Muscle layer of duodenum (tissue), 2 donors: ENCODE measurements around the gene SDR42E1.

Experiments used
- H3K27ac ChIP-seq: one replicate; pipeline ENCODE4 v1.7.0; 2013; ENCODE audit warnings: mild to moderate bottlenecking, low read length
- H3K27me3 ChIP-seq: one replicate; pipeline ENCODE4 v1.7.0; 2013; ENCODE audit warnings: low read depth, mild to moderate bottlenecking, control low read depth, low read length
- H3K36me3 ChIP-seq, 2 donors: one replicate each; pipeline ENCODE4 v1.7.0; 2013; ENCODE audit warnings: low read length in 2 of 2, control low read depth in 1 of 2, mild to moderate bottlenecking in 1 of 2; ENCODE audit not compliant: insufficient read depth in 2 of 2, control insufficient read depth in 1 of 2
- H3K4me1 ChIP-seq, 2 donors: one replicate each; pipeline ENCODE4 v1.7.0; 2013; ENCODE audit warnings: low read length in 2 of 2, mild to moderate bottlenecking in 2 of 2, control low read depth in 1 of 2, moderate library complexity in 1 of 2; ENCODE audit not compliant: insufficient read depth in 2 of 2, control insufficient read depth in 1 of 2
- H3K4me3 ChIP-seq, 2 donors: one replicate each; pipeline ENCODE4 v1.7.0; 2013; ENCODE audit warnings: low read length in 2 of 2, low read depth in 1 of 2, mild to moderate bottlenecking in 1 of 2
- H3K9me3 ChIP-seq, 2 donors: one replicate each; pipeline ENCODE4 v1.7.0; 2013; ENCODE audit warnings: low read length in 2 of 2, control low read depth in 1 of 2, mild to moderate bottlenecking in 1 of 2; ENCODE audit not compliant: control insufficient read depth in 1 of 2
- donor health status: healthy.

SDR42E1 gene

DNA sequence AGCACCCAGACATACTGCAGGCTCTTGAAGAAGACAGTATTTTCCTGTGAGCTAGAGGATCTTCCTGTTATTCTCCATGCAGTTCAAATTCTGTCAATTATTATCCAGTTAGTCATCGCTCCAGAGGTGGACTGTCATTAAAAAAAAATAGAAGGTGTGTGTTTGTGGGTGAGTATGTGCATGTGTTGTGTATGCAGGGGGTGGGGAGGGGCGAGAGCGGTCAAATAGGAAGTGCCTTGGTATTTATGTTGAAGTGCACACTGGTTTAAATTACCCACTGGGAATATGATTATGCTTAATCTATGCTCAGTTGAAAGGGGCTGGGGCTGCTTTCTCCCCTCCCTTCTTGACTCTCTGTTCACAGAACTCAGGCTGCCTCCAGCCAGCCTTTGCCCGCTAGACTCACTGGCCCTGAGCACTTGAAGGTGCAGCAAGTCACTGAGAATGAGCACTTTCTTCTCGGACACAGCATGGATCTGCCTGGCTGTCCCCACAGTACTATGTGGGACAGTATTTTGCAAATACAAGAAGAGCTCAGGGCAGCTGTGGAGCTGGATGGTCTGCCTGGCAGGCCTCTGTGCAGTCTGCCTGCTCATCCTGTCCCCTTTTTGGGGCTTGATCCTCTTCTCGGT is 23.8 kb upstream of the SDR42E1 start, which contains the start of gene HSD17B2:
HSD17B2 (plus strand) TSS at position 273 of the 632 bp plus-strand sequence; CDS start at position 445, 172 bp downstream.
- no peaks in the 10 kb centered on the region for H3K36me3 ChIP-seq
- no peaks in the 10 kb centered on the region for H3K27me3 ChIP-seq
- H3K4me3 ChIP-seq: peak within 1 kb of the TSS in 1 of 2 donors; percentile 47
- H3K9me3 ChIP-seq: no peaks in the 10 kb centered on the region
- no peaks in the 10 kb centered on the region for H3K4me1 ChIP-seq
- peak within 1 kb of the TSS; percentile 35 for H3K27ac ChIP-seq

DNA sequence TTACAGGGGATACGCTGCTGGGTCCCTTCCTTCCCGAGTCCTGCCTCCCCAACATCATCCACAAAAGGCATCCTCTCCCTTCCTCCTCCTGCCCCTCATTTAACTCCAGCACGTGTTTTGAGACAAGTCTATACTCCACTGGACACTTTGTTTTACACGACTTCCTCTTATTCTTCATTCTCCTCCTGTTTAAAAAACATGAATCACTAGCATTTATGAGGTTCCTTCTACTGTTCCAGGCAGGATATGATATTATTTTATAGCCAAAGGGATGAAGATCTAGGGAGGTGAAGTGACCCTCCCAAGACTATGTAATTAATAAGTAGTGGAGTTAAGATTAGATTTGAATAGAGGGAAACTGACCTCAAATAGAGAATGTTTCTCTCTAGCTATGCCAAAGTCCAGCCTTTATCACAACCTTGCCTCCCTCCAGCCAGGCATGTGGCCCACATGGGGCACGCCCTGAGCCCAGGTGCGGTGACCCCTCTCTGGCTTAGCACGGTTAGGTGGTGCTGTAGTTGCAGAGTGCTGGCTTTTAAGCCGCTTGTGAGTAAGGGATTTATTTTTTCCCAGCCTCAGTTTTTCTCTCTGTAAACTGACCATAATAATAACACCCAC is 22.5 kb upstream of the SDR42E1 start:
- Histone ChIP-seq H3K36me3 (no peaks in the 10 kb centered on the region), H3K4me1 (no peaks in the 10 kb centered on the region), H3K27me3 (no peaks in the 10 kb centered on the region), H3K9me3 (no peaks in the 10 kb centered on the region), H3K4me3 (no peak overlapping the region), H3K27ac (no peak overlapping the region)

DNA sequence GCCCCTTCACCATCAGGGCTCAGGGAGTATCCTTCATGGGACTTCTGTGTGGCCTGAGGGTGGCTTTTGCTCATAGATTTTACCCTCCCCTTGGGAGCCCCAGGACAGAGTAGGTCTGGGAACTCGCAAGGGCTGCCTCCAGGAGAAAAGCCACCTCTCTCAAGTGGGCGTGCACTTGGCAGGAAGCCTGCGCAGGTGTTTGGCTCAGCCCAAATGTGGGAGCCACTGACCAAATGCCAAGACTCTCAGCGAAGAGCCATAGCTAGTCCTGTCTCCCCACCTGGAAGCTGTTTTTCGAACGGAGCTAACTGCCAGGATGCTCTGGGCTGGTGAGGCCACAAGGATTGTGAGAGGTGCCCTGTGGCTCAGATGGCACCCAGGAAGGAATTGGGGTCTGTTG is 21.7 kb upstream of the SDR42E1 start:
- no peaks in the 10 kb centered on the region for H3K9me3 ChIP-seq
- no peaks in the 10 kb centered on the region for H3K36me3 ChIP-seq
- H3K4me1 ChIP-seq: no peaks in the 10 kb centered on the region
- no peak overlapping the region for H3K4me3 ChIP-seq
- no peak overlapping the region for H3K27ac ChIP-seq
- H3K27me3 ChIP-seq: no peaks in the 10 kb centered on the region

DNA sequence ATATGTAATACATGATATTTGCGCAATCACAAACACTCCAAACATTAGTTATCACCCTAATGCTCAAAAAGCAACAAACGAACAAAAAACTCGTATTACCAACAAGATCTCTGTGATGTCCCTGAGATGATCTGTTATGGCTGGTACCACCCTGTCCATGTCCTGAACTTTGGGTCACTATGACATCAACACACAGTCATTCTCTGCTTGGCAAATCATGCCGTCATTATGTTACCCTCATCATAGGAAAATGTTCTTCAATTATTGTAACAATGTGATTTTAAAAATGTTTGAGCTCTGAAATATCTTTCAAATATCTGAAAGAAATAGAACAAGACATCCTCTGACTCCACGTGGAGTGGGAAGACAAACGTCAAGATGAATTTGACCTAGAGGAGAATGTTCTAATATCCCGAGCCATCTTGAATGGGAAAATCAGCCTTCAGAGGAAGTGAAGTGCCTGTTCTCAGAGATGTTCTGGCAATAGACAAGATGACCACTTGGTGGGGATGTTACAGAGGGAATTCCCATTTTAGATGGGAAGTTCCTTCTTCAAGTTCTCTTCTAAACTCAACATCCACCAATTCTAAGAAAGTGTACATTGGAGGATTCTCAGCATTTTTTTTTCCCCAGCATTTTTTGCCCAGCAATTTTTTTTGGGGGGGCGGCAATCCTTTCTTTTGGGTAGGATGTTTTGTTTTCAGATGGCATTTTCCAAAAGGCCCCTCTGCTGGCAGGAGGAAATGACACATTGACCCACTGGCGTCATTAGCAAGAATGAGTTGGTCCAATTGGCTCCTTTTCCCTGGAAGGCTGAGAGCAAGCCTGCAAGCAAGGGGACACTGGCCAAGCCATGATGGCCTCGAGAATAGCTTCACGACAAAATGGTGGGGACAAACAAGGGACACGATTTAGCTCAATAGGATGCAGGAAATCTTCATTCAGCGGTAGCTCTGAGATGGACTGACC is 20.1 kb upstream of the SDR42E1 start:
- Histone ChIP-seq H3K27ac (no peak overlapping the region), H3K4me3 (no peak overlapping the region), H3K9me3 (no peaks in the 10 kb centered on the region), H3K27me3 (no peaks in the 10 kb centered on the region), H3K4me1 (no peaks in the 10 kb centered on the region), H3K36me3 (no peaks in the 10 kb centered on the region)

DNA sequence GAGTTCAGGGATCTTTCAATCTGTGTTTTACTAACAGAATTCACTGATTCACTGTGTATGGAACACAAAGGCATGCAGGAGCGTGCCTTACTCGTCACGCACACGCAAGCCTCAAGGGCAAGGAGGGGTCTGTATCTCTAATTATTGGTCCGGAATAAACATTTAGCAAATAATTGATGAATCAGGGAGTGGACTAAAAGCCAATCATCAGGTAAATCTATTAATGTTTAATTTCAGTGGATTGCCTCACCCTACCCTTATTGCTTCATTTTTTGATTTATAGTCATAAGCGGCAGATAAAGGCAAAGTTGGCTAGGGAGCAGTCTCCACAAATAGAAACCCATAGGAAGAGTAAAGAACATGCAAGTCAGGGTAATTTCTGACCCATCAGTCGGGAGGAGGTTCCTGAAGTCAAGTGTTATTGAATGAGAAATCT is 16.4 kb upstream of the SDR42E1 start:
- no peaks in the 10 kb centered on the region for H3K4me1 ChIP-seq
- no peaks in the 10 kb centered on the region for H3K9me3 ChIP-seq
- H3K27me3 ChIP-seq: no peaks in the 10 kb centered on the region
- no peaks in the 10 kb centered on the region for H3K36me3 ChIP-seq
- peak overlapping the region; percentile 74 for H3K27ac ChIP-seq
- no peak overlapping the region for H3K4me3 ChIP-seq

DNA sequence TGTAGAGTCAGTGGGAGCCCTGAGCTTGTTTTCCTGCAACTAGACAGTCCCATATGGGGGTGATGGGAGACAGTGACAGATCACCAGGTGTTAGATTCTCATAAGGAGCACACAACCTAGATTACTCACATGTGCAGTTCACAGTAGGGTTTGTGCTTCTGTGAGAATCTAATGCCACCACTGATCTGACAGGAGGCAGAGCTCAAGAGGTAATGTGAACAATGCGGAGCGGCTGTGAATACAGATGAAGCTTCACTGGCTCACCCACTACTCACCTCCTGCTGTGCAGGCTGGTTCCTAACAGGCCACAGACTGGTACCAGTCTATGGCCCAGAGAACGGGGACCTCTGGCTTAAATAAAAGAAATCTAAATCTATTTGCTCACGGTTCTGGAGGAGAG is 13.6 kb upstream of the SDR42E1 start:
- Histone ChIP-seq H3K27ac (no peak overlapping the region), H3K4me1 (no peaks in the 10 kb centered on the region), H3K9me3 (no peaks in the 10 kb centered on the region), H3K27me3 (no peaks in the 10 kb centered on the region), H3K36me3 (no peaks in the 10 kb centered on the region), H3K4me3 (no peak overlapping the region)

DNA sequence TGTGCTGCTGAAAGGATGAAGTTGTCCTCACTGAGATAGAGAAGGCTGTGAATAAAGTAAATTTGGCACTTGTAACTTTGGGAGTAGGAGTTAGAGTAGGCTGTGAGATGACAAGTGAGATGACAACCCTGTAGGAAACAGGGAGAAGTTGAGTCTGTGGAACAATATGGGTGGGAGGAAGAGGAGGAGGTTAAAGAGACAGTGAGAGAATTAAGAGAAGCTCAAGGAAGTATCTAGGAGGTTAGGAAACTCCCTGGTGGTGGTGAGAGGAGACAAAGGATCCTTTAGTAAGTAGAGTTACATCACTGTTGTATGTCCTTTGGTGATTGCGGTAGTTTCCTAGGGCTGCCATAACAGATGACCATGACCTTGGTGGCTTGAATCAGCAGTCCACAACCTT is 13.0 kb upstream of the SDR42E1 start:
- Histone ChIP-seq H3K36me3 (no peaks in the 10 kb centered on the region), H3K27ac (no peak overlapping the region), H3K27me3 (no peaks in the 10 kb centered on the region), H3K9me3 (no peaks in the 10 kb centered on the region), H3K4me1 (no peaks in the 10 kb centered on the region), H3K4me3 (no peak overlapping the region)

DNA sequence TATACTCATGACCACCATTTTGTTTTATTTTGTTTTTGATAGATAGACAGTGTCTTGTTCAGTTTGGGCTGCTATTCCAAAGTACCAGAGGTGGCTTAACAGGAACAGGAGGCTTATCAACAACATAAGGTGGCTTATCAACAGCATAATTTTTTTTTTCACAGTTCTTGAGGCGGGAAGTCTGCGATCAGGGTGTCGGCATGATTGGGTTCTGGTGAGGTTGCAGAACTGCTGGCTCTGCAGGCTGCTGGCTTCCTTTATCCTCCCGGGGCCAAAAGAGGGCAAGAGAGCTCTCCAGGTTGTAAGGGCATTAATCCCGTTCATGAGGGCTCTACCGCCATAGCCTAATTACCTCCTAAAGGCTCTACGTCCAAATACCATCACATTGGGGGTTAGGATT is 11.9 kb upstream of the SDR42E1 start:
- Histone ChIP-seq H3K4me1 (no peaks in the 10 kb centered on the region), H3K27me3 (no peaks in the 10 kb centered on the region)

DNA sequence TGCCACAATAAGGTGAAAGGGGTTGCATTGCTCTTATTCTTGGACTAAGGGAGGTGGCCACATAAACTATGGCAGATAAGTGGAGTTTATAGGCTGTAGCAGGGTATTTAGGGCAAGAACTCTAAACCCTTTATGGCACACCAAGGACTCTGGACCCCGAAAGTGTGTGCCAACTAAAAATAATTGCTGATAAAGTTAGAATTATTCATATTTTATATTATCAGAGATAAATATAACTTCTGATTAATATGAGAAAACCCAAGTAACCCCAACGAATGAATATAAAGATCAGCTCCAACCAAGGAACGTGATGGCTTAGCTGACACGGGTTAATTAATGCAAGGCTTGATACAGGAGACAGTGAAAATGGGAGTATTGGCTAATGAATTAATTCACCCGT is 8.8 kb upstream of the SDR42E1 start:
- Histone ChIP-seq H3K27me3 (no peaks in the 10 kb centered on the region), H3K4me3 (no peak overlapping the region), H3K4me1 (no peaks in the 10 kb centered on the region), H3K27ac (no peak overlapping the region), H3K36me3 (no peaks in the 10 kb centered on the region), H3K9me3 (peaks cover 4 to 6% of the 10 kb centered on the region in 2 donors)

More for the DNA sequence above, 11.9 kb upstream of the SDR42E1 start:
- no peaks in the 10 kb centered on the region for H3K36me3 ChIP-seq
- H3K9me3 ChIP-seq: no peaks in the 10 kb centered on the region
- H3K4me3 ChIP-seq: no peak overlapping the region
- H3K27ac ChIP-seq: no peak overlapping the region

DNA sequence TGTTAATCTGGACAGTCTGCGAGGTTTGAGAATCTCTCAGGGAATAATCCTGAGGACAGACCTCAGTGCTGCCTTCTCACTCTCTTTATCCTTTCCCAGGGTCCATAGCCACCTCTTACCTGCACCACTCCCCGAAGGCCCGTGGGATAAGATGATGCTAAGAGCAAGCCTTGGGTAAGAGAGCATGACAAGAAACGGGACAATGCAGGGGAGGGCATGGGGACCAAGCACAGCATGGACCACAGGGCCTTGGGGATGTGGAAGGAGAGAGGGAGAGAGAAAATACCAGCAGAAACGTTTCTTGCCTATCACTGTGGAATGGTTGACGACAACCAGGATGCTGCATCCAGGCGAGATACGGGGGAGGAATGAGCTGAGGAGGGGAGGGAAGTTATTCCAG is 8.3 kb upstream of the SDR42E1 start:
- Histone ChIP-seq H3K27me3 (no peaks in the 10 kb centered on the region), H3K4me3 (no peak overlapping the region), H3K9me3 (peaks cover 9 to 12% of the 10 kb centered on the region in 2 donors), H3K36me3 (no peaks in the 10 kb centered on the region), H3K27ac (no peak overlapping the region), H3K4me1 (no peaks in the 10 kb centered on the region)

DNA sequence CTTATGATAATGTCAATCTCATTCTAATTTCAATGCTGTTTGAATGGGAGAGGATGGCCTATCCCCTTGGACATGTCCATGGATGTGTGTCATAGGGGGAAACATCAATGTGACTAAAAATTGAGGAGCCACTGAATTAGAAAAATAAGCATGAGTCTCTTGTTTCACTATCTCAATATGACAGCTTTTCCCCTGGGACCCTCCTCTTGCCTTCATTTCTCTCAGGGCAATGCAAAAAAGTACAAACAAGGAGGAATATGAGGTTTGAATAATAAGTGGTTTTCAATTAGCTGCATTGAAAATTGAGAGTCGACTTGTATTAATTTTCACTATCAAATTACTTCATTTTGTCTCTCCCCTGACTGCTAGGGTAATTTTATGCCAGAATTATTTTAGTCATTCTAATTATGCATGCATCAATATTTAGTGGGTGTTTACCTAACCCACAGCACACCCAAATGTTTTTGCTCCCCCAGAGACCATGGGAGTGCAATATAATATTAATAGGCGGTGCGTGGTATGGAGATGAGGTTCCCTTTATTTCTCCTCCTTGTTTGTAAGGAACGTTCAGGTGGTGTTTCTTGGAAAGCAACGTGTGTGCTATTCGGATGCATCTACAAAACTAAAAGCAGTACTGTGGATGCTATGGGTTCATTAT is 6.8 kb upstream of the SDR42E1 start:
- no peaks in the 10 kb centered on the region for H3K4me1 ChIP-seq

More for the DNA sequence above, 6.8 kb upstream of the SDR42E1 start:
- no peak overlapping the region for H3K27ac ChIP-seq
- H3K4me3 ChIP-seq: no peak overlapping the region
- peaks cover 10 to 12% of the 10 kb centered on the region in 2 donors for H3K9me3 ChIP-seq
- no peaks in the 10 kb centered on the region for H3K27me3 ChIP-seq
- H3K36me3 ChIP-seq: no peaks in the 10 kb centered on the region
